HEK293T (cell line): ENCODE data around the gene FAM124B.
A peak's percentile ranks its signal among the peaks of the same experiment; 100 is the strongest.

Experiments
- CTCF ChIA-PET: fragments of 350-600 bp; formaldehyde crosslinking; extraction: SDS; loops from one replicate; lab custom pipeline; 2021; ENCODE audit warnings: antibody characterized with exemption, inconsistent platforms; lab: Yijun Ruan, JAX
- POLR2A ChIA-PET: fragments of 350-600 bp; formaldehyde crosslinking; extraction: SDS; loops from one replicate; lab custom pipeline; 2020; ENCODE audit warnings: antibody characterized with exemption, inconsistent platforms; lab: Yijun Ruan, JAX
- DNase-seq: peaks from one replicate; pipeline ENCODE4 v3.0.0; 2012; ENCODE audit warnings: mixed read lengths; ENCODE audit errors: extremely low spot score
- ARNT ChIP-seq: fragments of 450-650 bp; IDR thresholded peaks from 2 replicates; pipeline ENCODE4 v1.6.1; 2017; ENCODE audit warnings: mild to moderate bottlenecking
- BHLHE40 ChIP-seq: fragments of 450-650 bp; IDR thresholded peaks from 2 replicates; pipeline ENCODE4 v1.6.1; 2016; ENCODE audit warnings: mild to moderate bottlenecking, moderate library complexity, borderline replicate concordance
- CTBP1 ChIP-seq: fragments of 450-650 bp; IDR thresholded peaks from 2 replicates; pipeline ENCODE4 v1.6.1; 2016; ENCODE audit warnings: borderline replicate concordance
- ELF4 ChIP-seq: fragments of 450-650 bp; IDR thresholded peaks from 2 replicates; pipeline ENCODE4 v1.6.1; 2017; ENCODE audit warnings: antibody characterized with exemption
- FOXA1 ChIP-seq: fragments of 450-650 bp; IDR thresholded peaks from 2 replicates; pipeline ENCODE4 v1.6.1; 2016; ENCODE audit warnings: mild to moderate bottlenecking
- FOXK2 ChIP-seq: fragments of 450-650 bp; IDR thresholded peaks from 2 replicates; pipeline ENCODE4 v1.6.1; 2016; ENCODE audit warnings: mild to moderate bottlenecking
- FOXM1 ChIP-seq: fragments of 450-650 bp; IDR thresholded peaks from 2 replicates; pipeline ENCODE4 v1.6.1; 2017; ENCODE audit warnings: mild to moderate bottlenecking, borderline replicate concordance
- HDGF ChIP-seq: fragments of 450-650 bp; IDR thresholded peaks from 2 replicates; pipeline ENCODE4 v1.6.1; 2017; ENCODE audit warnings: antibody characterized with exemption, borderline replicate concordance
- L3MBTL2 ChIP-seq: fragments of 450-650 bp; conservative IDR thresholded peaks from 2 replicates; pipeline ENCODE4 v1.6.1; 2016; ENCODE audit warnings: mild to moderate bottlenecking
- LEF1 ChIP-seq: fragments of 450-650 bp; IDR thresholded peaks from 2 replicates; pipeline ENCODE4 v1.6.1; 2017; ENCODE audit warnings: mild to moderate bottlenecking, borderline replicate concordance
- NFRKB ChIP-seq: fragments of 450-650 bp; IDR thresholded peaks from 2 replicates; pipeline ENCODE4 v1.6.1; 2016; ENCODE audit warnings: mild to moderate bottlenecking, moderate library complexity
- SP1 ChIP-seq: fragments of 450-650 bp; IDR thresholded peaks from 2 replicates; pipeline ENCODE4 v1.6.1; 2017
- SUZ12 ChIP-seq: fragments of 450-650 bp; IDR thresholded peaks from 2 replicates; pipeline ENCODE4 v1.6.1; 2016; ENCODE audit warnings: mild to moderate bottlenecking
- TARDBP ChIP-seq: fragments of 450-650 bp; IDR thresholded peaks from 2 replicates; pipeline ENCODE4 v1.6.1; 2016
- ZNF384 ChIP-seq: fragments of 450-650 bp; IDR thresholded peaks from 2 replicates; pipeline ENCODE4 v1.6.1; 2016
- TF ChIP-seq, protein P1 (sequence below): fragments of 450-650 bp; IDR thresholded peaks from 2 replicates; pipeline ENCODE4 v1.6.1; 2016

Gene FAM124B

DNA sequence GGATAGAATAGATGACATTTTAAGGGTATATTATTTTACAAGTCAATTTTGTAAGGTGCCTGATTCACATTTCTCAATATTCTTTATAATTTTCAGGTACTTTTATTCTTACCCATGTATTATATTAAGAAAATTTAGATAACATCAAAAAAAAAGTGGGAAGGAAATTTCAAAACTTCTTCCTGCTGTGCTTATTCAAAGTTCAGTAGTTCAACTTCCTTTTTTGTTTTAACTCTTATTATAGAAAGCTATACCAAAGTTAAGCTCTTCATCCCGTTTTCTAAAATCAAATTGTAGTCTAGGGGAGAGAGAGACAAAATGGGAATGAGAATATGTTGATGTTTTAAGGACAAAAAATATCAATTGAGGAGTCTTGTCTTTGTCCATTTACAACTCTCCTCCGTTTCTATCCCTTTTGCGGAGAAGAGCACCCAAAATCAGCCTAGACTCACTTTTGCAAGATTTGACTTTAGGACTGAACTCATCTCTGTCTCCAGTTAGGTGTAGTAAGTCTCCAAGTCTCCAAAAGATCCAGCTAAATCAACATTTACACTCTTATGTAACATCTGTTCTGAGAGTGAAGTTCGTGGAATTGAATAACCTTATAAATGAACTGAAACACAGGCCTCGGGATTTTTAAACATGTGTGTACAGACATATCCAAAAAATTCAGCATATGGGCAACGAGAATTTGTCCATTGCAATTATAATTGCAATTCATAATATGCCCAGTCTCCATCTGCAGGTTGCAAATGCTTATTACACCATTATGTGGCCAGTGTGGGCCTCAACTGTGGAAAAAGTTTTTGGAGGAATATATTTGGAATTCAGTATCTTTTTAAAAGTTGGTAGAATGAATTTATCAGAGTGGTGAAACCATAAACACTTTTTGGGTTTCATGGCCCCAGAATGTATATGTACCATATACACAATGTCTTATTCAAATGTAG lies 23.9 kb downstream of the FAM124B start:
- ChIA-PET POLR2A (no interaction called here), CTCF (no interaction called here)
- DNase-seq, result no peak
- TF ChIP-seq ZNF384, result no peak
- TF ChIP-seq, protein P1, sequence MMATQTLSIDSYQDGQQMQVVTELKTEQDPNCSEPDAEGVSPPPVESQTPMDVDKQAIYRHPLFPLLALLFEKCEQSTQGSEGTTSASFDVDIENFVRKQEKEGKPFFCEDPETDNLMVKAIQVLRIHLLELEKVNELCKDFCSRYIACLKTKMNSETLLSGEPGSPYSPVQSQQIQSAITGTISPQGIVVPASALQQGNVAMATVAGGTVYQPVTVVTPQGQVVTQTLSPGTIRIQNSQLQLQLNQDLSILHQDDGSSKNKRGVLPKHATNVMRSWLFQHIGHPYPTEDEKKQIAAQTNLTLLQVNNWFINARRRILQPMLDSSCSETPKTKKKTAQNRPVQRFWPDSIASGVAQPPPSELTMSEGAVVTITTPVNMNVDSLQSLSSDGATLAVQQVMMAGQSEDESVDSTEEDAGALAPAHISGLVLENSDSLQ, result no peak
- TF ChIP-seq L3MBTL2, result no peak
- TF ChIP-seq NFRKB, result no peak
- no peak for TF ChIP-seq TARDBP
- no peak for TF ChIP-seq CTBP1
- TF ChIP-seq FOXK2, result no peak
- TF ChIP-seq HDGF, result no peak
- TF ChIP-seq SUZ12, result no peak
- no peak for TF ChIP-seq BHLHE40
- TF ChIP-seq ELF4, result no peak
- no peak for TF ChIP-seq ARNT
- no peak for TF ChIP-seq LEF1
- TF ChIP-seq SP1, result no peak
- TF ChIP-seq FOXA1, result no peak
- no peak for TF ChIP-seq FOXM1

DNA sequence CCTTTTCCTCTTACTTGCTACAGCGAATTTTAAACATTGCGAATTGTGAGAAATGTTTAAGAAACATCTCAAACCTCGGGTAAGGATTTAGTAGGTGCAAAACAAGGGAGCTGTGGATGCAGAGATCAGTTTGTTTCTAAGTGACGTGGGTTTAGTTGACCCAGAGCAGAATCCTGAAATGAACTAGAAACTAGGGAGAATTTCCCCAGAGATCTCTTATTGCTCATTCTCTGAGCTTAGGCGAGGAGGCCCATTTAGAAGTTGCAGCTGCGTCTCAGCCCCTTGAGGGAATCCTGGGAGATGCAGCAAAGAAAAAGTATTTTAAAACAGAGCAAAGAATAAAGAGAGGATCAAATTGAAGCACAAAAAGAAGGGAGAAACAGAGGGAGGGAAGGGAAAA lies 29.3 kb downstream of the FAM124B start:
- TF ChIP-seq LEF1 (no peak), SP1 (no peak), HDGF (no peak), SUZ12 (no peak), ZNF384 (no peak), TARDBP (no peak), CTBP1 (no peak), ELF4 (no peak), L3MBTL2 (no peak), FOXM1 (no peak)
- TF ChIP-seq, protein P1, result no peak

DNA sequence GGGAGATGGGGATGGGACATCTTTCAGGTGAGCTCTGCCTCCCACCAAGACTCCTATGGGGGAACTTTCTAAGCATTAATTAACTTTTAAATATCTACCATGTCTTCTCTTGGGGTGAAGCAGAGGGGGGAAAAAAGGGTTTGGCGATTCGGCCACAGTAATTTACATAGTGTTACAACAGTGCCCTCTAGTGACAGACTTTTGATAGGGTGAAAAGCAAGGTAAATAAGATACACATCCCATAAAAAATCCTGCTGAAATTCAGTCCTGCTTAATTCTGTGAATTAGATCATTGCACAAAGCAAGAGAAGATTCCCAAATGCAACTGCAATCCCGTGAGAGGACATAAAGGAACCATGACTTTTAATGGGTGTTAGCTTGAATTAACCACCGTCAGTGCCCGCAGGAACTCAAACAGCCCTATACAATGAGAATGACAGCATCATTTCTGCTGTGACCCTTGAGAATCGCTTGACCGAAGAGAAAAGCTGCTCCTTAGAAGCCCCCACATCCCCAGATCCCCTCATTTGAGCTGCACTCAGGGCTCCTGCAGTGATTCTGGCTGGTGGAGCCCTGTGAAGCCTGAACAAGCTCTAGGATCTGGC lies 32.8 kb downstream of the FAM124B start:
- ChIA-PET CTCF (interaction anchor here (0.6 to 1.5 kb wide), 5 partner anchors 18 to 399 kb away, joined by 3 to 6 read pairs (median 3); no protein-coding TSS in a partner anchor), POLR2A (interaction anchor here (0.7 kb wide), 1 partner anchor 216 kb away, joined by 3 read pairs; the partner anchor contains the start of gene CUL3)
- TF ChIP-seq LEF1 (no peak), BHLHE40 (no peak), CTBP1 (no peak), SP1 (no peak), TARDBP (no peak), ARNT (no peak), HDGF (no peak), FOXM1 (no peak), SUZ12 (no peak), FOXA1 (no peak), FOXK2 (no peak), ZNF384 (no peak)
- DNase-seq, result peak; percentile 32

More for the DNA sequence above, 29.3 kb downstream of the FAM124B start:
- POLR2A ChIA-PET, result no interaction called here
- DNase-seq, result no peak
- CTCF ChIA-PET, result no interaction called here

DNA sequence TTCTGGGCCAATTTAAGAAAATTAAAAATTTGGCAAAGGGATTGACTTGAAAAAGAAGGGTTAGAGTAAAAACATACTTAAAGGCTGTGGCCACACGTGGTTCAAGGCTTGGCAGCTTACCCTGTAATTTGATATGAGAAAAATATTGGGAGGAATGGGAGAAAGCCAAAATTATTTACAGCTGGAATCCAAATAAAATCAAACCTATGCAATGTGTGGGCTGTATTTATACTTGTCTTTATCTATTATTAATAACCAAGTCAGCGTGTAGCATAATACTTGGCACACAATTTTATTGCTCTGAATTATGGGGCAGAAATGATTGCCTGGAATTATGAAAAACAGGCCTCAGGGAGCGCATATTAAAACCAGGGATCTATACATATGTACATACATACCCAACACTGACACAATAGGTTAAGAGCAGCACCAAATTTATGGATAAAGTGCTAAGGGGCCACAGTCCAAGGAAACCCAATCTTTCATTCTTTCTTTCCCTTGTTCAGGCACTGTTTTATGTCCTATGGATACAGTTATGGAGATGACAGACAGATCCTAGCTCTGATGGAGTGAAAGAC lies 35.6 kb downstream of the FAM124B start:
- POLR2A ChIA-PET, result no interaction called here

DNA sequence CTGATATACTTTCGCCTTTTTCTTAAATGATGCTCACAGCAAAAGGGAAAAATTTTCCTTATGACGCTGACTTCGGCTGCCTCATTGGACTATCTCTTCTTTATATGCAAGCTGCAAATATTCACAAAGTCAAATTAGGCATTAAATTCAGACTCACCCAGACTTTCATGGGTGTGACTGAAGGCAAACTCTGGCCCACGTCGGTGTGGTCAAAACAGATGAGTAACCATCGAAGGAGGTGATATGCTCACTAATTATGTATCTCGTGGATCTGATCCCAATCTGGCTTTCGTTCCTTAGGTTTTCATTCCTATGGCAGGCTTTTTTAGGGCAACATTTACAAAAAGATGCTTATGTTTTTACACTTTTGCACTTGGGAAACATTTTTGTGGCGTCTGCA lies 36.6 kb downstream of the FAM124B start:
- TF ChIP-seq L3MBTL2, result no peak
- CTCF ChIA-PET, result no interaction called here
- POLR2A ChIA-PET, result no interaction called here
- no peak for DNase-seq

More for the DNA sequence above, 35.6 kb downstream of the FAM124B start:
- TF ChIP-seq BHLHE40, result no peak
- TF ChIP-seq, protein P1, result no peak
- DNase-seq, result no peak
- CTCF ChIA-PET, result no interaction called here

DNA sequence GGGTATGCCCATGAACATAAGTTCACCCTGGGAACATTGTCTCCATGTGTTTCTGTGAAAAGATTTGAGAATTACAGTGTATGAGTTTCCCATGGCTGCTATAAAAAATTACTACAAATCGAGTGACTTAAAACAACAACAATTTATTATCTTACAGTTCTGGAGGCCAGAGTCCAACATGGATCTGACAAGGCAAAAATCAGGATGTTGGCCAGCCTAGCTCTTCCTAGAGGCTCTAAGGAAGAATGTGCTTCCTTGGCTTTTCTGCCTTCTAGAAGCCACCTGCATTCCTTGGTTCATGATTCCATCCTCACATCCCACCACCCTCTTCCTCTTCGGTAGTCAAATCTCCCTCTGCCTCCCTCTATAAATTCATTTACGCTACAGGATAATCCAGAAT lies 38.6 kb downstream of the FAM124B start:
- DNase-seq, result no peak
- ChIA-PET CTCF (interaction anchor here (0.5 kb wide), 1 partner anchor 389 kb away, joined by 6 read pairs; no protein-coding TSS in a partner anchor), POLR2A (no interaction called here)
- TF ChIP-seq L3MBTL2 (no peak), ELF4 (no peak), ZNF384 (no peak), FOXK2 (no peak), FOXM1 (no peak), LEF1 (no peak), NFRKB (no peak), FOXA1 (no peak), ARNT (no peak), CTBP1 (no peak), TARDBP (no peak), BHLHE40 (no peak), HDGF (no peak), SP1 (no peak), SUZ12 (no peak)
- TF ChIP-seq, protein P1, result no peak
